Neural cell (in vitro differentiated cells): ENCODE data around the gene AFAP1. TPM values are rescaled to one million over a fixed set of nuclear protein-coding genes. Genes with fewer than 3 reads are reported as not detected.

Experiments
- H2AFZ ChIP-seq: fragments of 200-600, 300-800 bp; sonication (generic), shearing (Covaris generic); 2 replicates; pipeline ENCODE4 v1.6.0; 2014; ENCODE audit warnings: low read depth, mild to moderate bottlenecking, antibody characterized with exemption, low read length, moderate library complexity
- H3F3A ChIP-seq: fragments of 200-600 bp; shearing (Covaris generic); 2 replicates; pipeline ENCODE4 v1.6.1; 2016; ENCODE audit warnings: mild to moderate bottlenecking, moderate library complexity, mixed read lengths, antibody characterized with exemption, low read length; ENCODE audit not compliant: insufficient read depth, poor library complexity, severe bottlenecking
- H3K27ac ChIP-seq: fragments of 200-600, 300-800 bp; sonication (generic), shearing (Covaris generic); 2 replicates; pipeline ENCODE4 v1.5.1; 2014; ENCODE audit warnings: mild to moderate bottlenecking, low read length, moderate library complexity
- H3K27me3 ChIP-seq: fragments of 300-800, 200-600 bp; sonication (generic), shearing (Covaris generic); 2 replicates; pipeline ENCODE4 v1.6.0; 2014; ENCODE audit warnings: mild to moderate bottlenecking, low read depth, low read length, moderate library complexity; ENCODE audit not compliant: insufficient read depth
- H3K36me3 ChIP-seq: fragments of 300-800, 200-600 bp; sonication (generic), shearing (Covaris generic); 2 replicates; pipeline ENCODE4 v1.5.1; 2014; ENCODE audit warnings: mild to moderate bottlenecking, antibody characterized with exemption, low read length, moderate library complexity; ENCODE audit not compliant: insufficient read depth
- H3K4me2 ChIP-seq: fragments of 300-800, 200-600 bp; sonication (generic), shearing (Covaris generic); 2 replicates; pipeline ENCODE4 v1.6.0; 2014; ENCODE audit warnings: mild to moderate bottlenecking, low read length
- H3K4me3 ChIP-seq: fragments of 300-800, 200-600 bp; sonication (generic), shearing (Covaris generic); 2 replicates; pipeline ENCODE4 v1.5.1; 2014; ENCODE audit warnings: mild to moderate bottlenecking, low read length, moderate library complexity
- H3K79me2 ChIP-seq: fragments of 200-600 bp; shearing (Covaris generic); replicated peaks from 2 replicates; pipeline ENCODE4 v1.6.0; 2014; ENCODE audit warnings: mild to moderate bottlenecking, low read length, moderate library complexity; ENCODE audit not compliant: insufficient read depth
- H3K9ac ChIP-seq: fragments of 300-800, 200-600 bp; sonication (generic), shearing (Covaris generic); 2 replicates; pipeline ENCODE4 v1.6.1; 2016; ENCODE audit warnings: mild to moderate bottlenecking, low read length, mixed read lengths
- H3K9me2 ChIP-seq: fragments of 200-600 bp; shearing (Covaris generic); 2 replicates; pipeline ENCODE4 v1.6.1; 2016; ENCODE audit warnings: mild to moderate bottlenecking, low read length, mixed read lengths; ENCODE audit not compliant: insufficient read depth
- H3K9me3 ChIP-seq: fragments of 200-600, 300-800 bp; sonication (generic), shearing (Covaris generic); 2 replicates; pipeline ENCODE4 v1.6.1; 2016; ENCODE audit warnings: mild to moderate bottlenecking, mixed run types, low read length, moderate library complexity, mixed read lengths
- H4K20me1 ChIP-seq: fragments of 200-600 bp; shearing (Covaris generic); 2 replicates; pipeline ENCODE4 v1.6.1; 2016; ENCODE audit warnings: mild to moderate bottlenecking, mixed run types; ENCODE audit not compliant: insufficient read depth
- EP300 ChIP-seq: fragments of 450-650 bp; conservative IDR thresholded peaks from 2 replicates; pipeline ENCODE4 v1.6.1; 2014; ENCODE audit warnings: antibody characterized with exemption, mild to moderate bottlenecking, moderate library complexity; ENCODE audit not compliant: poor library complexity, severe bottlenecking
- EZH2 ChIP-seq: fragments of 200-600, 300-800 bp; shearing (Covaris generic), sonication (generic); IDR thresholded peaks from 2 replicates; pipeline ENCODE4 v1.6.1; 2014; ENCODE audit warnings: antibody characterized with exemption, low read length, borderline replicate concordance, mild to moderate bottlenecking; ENCODE audit not compliant: insufficient read depth, poor library complexity, severe bottlenecking
- MXI1 ChIP-seq: fragments of 450-650 bp; conservative IDR thresholded peaks from 2 replicates; pipeline ENCODE4 v1.6.1; 2014; ENCODE audit warnings: antibody characterized with exemption, mild to moderate bottlenecking; ENCODE audit not compliant: poor library complexity, severe bottlenecking
- POLR2AphosphoS5 ChIP-seq: IDR thresholded peaks from 2 replicates; pipeline ENCODE4 v1.6.1; 2012
- RAD21 ChIP-seq: fragments of 450-650 bp; conservative IDR thresholded peaks from 2 replicates; pipeline ENCODE4 v1.6.1; 2014; ENCODE audit warnings: antibody characterized with exemption, mild to moderate bottlenecking, moderate library complexity
- SMC3 ChIP-seq: fragments of 450-650 bp; conservative IDR thresholded peaks from 2 replicates; pipeline ENCODE4 v1.6.1; 2014; ENCODE audit warnings: antibody characterized with exemption, mild to moderate bottlenecking, moderate library complexity; ENCODE audit not compliant: poor library complexity
- TAF1 ChIP-seq: IDR thresholded peaks from 2 replicates; pipeline ENCODE4 v1.6.1; 2012; ENCODE audit warnings: low read depth
- polyA plus RNA-seq: library from polyadenylated mRNA; depleted of rRNA; stranded (reverse); fragments of >200 nt; gene quantifications from 2 replicates; pipeline ENCODE4 v1.2.3, GENCODE V29; 2014
- TF ChIP-seq, protein P1 (sequence below): fragments of 450-650 bp; IDR thresholded peaks from 2 replicates; pipeline ENCODE4 v1.5.1; 2014; ENCODE audit warnings: antibody characterized with exemption, mild to moderate bottlenecking, moderate library complexity; ENCODE audit not compliant: poor library complexity, severe bottlenecking
- TF ChIP-seq, protein P2 (sequence below): IDR thresholded peaks from 2 replicates; pipeline ENCODE4 v1.6.1; 2012; ENCODE audit warnings: borderline replicate concordance

Gene AFAP1
- polyA plus RNA-seq, 1 donor from 2014 or later = 38.9 TPM

DNA sequence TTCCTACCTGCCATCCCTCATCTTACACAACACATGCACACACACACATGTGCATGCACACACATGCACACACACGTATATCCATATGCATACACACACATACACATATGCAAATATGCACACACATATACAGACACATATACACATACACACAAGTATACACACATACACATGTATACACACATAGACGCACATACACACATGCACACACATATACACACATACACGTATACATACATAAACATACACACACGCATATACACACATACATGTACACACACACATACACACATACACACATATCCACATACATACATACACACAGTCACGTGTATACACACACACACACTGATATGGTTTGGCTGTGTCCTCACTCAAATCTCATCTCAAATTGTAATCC is 37.0 kb upstream of the AFAP1 start:
- TF ChIP-seq, protein P1, sequence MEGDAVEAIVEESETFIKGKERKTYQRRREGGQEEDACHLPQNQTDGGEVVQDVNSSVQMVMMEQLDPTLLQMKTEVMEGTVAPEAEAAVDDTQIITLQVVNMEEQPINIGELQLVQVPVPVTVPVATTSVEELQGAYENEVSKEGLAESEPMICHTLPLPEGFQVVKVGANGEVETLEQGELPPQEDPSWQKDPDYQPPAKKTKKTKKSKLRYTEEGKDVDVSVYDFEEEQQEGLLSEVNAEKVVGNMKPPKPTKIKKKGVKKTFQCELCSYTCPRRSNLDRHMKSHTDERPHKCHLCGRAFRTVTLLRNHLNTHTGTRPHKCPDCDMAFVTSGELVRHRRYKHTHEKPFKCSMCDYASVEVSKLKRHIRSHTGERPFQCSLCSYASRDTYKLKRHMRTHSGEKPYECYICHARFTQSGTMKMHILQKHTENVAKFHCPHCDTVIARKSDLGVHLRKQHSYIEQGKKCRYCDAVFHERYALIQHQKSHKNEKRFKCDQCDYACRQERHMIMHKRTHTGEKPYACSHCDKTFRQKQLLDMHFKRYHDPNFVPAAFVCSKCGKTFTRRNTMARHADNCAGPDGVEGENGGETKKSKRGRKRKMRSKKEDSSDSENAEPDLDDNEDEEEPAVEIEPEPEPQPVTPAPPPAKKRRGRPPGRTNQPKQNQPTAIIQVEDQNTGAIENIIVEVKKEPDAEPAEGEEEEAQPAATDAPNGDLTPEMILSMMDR = no peak
- TF ChIP-seq EZH2 = no peak
- TF ChIP-seq, protein P2, sequence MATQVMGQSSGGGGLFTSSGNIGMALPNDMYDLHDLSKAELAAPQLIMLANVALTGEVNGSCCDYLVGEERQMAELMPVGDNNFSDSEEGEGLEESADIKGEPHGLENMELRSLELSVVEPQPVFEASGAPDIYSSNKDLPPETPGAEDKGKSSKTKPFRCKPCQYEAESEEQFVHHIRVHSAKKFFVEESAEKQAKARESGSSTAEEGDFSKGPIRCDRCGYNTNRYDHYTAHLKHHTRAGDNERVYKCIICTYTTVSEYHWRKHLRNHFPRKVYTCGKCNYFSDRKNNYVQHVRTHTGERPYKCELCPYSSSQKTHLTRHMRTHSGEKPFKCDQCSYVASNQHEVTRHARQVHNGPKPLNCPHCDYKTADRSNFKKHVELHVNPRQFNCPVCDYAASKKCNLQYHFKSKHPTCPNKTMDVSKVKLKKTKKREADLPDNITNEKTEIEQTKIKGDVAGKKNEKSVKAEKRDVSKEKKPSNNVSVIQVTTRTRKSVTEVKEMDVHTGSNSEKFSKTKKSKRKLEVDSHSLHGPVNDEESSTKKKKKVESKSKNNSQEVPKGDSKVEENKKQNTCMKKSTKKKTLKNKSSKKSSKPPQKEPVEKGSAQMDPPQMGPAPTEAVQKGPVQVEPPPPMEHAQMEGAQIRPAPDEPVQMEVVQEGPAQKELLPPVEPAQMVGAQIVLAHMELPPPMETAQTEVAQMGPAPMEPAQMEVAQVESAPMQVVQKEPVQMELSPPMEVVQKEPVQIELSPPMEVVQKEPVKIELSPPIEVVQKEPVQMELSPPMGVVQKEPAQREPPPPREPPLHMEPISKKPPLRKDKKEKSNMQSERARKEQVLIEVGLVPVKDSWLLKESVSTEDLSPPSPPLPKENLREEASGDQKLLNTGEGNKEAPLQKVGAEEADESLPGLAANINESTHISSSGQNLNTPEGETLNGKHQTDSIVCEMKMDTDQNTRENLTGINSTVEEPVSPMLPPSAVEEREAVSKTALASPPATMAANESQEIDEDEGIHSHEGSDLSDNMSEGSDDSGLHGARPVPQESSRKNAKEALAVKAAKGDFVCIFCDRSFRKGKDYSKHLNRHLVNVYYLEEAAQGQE = no peak
- no peak for TF ChIP-seq RAD21
- no peak overlapping the region for H3K27ac ChIP-seq
- H3K27me3 ChIP-seq = no peaks in the 10 kb centered on the region

DNA sequence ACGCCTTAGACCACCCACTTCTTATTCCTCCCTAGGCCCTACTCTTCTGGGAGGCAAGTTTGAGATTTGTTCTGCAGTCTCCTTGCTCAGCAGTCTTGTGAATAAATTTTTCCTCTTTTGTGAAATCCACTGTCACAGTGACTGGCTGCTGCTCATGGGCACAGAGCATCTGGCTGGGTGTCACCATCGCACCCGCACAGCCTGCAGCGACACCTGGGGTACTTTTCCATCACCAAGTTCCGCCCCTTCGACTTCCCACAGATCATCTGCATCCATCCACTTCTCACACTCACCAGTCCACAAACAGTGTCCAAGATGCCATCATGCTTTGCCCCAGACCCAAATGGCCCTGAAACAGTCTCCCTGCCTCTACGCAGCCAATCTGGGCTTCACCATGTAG is 36.4 kb upstream of the AFAP1 start:
- Histone ChIP-seq H3F3A (no peaks in the 10 kb centered on the region), H3K9me3 (no peaks in the 10 kb centered on the region), H3K4me2 (no peak overlapping the region), H3K27ac (no peak overlapping the region), H4K20me1 (no peaks in the 10 kb centered on the region), H3K36me3 (no peaks in the 10 kb centered on the region), H3K9ac (no peak overlapping the region), H3K4me3 (no peak overlapping the region), H3K27me3 (no peaks in the 10 kb centered on the region), H3K9me2 (no peaks in the 10 kb centered on the region), H3K79me2 (no peaks in the 10 kb centered on the region), H2AFZ (no peak overlapping the region)
- TF ChIP-seq EP300 = no peak
- no peak for TF ChIP-seq POLR2AphosphoS5
- TF ChIP-seq TAF1 = no peak
- no peak for TF ChIP-seq RAD21
- no peak for TF ChIP-seq EZH2
- TF ChIP-seq MXI1 = no peak
- TF ChIP-seq, protein P1 = no peak
- TF ChIP-seq, protein P2 = no peak
- TF ChIP-seq SMC3 = no peak

More for the DNA sequence above, 37.0 kb upstream of the AFAP1 start:
- Histone ChIP-seq H3K9me2 (no peaks in the 10 kb centered on the region), H3K36me3 (no peaks in the 10 kb centered on the region), H3K9me3 (no peaks in the 10 kb centered on the region), H3K4me3 (no peak overlapping the region), H3K4me2 (no peak overlapping the region), H2AFZ (no peak overlapping the region), H3K79me2 (no peaks in the 10 kb centered on the region), H3K9ac (no peak overlapping the region), H4K20me1 (no peaks in the 10 kb centered on the region), H3F3A (no peaks in the 10 kb centered on the region)
